Hippocampal formation (tissue), 2 donors: Measurements from ENCODE around the gene VWA7.
"Not testable (repeated sequence)": the region's sequence is repeated elsewhere in the genome, so short reads cannot be mapped to it uniquely, and the experiment has no call there.

Experiments used
- DNase-seq, 2 donors: peaks; one replicate each; lab custom pipeline; 2025; lab: John Stamatoyannopoulos, UW

VWA7 gene

DNA sequence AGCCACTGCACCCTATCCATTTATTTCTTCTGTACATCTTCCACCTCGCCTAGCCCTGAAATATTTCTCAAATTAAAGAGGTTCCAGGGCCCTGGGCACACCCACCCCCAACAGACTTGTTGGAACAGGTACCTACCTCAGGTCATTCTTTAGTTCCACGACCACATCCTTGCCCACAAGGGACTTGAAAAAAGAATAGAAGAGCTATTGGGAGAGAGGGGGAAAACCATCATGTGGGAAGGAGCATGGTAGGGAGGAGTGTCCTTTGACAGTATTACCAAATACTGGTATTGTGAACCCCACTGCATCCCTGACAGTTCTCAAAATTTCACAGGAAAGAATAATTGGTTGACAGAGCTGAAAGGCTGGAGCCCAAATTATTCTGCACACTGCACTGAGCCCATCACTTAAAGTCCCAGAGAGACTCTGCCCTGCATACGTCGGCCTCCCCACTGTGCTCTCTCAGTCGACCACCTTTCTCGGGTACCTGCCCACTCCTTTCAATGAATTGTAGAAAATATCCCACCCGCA lies 28.9 kb upstream of the VWA7 start:
- DNase-seq: no peak

GRCh38 chr6:31801031-31801927 lies 24.2 kb upstream of the VWA7 start:
- DNase-seq: not testable (repeated sequence)

DNA sequence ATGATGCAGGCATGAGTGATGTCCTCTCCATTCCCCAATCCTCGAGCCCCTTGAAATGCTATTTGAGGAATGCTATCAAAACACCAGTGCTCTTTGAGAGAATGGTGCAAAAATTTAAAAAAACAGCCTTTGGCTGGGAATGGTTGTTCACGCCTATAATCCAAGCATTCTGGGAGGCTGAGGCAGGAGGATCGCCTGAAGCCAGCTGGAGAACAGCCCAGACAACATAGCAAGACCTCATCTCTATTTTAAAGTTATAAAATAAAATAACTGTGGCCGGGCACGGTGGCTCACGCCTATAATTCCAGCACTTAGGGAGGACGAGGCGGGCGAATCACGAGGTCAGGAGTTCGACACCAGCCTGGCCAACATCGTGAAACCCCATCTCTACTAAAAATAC lies 22.7 kb upstream of the VWA7 start:
- no peak for DNase-seq

DNA sequence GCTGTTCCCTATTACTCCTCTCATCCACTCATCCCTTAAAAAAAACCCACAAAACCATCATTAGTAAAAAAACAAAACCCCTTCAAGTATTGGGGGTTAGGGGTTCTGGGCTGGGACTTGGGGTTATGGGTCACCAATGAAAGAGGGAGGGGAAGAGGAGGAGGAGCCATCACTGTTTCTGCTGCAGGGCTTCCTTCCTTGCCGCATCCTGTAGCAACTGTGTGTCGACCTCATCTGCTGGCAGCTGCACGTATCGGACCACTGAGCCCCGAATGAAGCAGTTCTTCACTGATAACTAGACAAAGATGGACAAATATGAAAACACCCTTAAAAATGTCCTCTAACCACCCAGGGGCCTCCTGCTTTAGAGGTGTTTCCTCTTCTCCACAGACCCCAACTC lies 20.5 kb upstream of the VWA7 start:
- no peak for DNase-seq

DNA sequence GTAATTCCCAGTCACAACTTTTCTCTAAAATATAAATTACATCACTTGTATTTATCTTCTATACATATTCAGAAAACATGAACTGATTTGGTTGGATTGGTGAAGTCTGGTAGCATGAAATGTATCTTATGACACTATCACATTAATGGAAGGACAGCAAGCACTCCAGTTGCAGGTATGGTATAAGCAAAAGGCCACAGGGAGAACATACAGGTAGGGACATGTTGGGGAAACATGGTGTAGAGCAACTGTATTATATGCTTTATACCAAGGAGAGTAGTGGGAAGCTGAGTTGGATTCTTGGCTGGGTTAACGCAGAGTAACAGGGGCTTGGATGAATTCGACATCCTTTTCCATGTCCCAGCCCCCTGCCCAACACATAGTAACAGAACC lies 19.9 kb upstream of the VWA7 start:
- DNase-seq: no peak

GRCh38 chr6:31795616-31796298 lies 18.6 kb upstream of the VWA7 start, which contains the start of gene VARS1:
Gene VARS1, minus strand, starts transcription at chr6:31795752. Its CDS starts 535 bp downstream, at chr6:31795217.
- DNase-seq: peak; percentile 86 to 87

DNA sequence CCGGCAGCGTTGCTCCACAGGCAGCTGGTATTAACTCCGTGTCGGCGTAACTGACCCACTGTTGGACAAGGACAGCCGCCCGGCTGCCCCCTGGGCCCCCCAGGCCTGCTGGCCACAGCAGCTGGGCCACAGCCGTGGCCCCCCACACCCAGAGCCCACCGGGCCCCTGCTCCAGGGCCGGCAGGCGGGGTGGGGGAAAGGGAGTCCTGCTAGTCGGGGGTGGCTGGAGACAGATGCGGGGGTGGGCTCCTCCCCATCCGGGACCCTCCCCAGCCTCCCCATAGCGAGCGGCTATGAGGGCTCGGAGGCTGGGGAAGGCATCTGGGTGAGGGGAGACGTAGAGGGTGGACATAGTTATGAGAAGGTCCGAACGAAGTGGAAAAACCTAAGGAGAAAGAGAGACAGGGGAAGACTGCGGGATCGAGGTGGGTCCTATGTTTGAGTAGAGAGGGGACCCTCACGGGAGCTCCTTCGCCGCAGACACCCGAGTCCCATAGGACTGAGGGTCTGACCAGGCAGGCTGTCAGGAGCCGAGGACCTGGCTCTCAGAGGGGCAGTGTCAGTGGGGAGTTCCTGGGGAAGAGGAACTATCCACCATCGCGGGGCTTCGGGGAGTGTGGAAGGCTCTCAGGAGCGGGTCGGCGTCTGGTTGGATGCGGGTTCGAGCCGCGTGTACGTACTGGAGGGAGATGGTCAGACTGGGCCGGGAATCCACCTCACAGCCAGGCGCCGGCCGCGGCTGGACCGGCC lies 17.9 kb upstream of the VWA7 start:
- DNase-seq: no peak

DNA sequence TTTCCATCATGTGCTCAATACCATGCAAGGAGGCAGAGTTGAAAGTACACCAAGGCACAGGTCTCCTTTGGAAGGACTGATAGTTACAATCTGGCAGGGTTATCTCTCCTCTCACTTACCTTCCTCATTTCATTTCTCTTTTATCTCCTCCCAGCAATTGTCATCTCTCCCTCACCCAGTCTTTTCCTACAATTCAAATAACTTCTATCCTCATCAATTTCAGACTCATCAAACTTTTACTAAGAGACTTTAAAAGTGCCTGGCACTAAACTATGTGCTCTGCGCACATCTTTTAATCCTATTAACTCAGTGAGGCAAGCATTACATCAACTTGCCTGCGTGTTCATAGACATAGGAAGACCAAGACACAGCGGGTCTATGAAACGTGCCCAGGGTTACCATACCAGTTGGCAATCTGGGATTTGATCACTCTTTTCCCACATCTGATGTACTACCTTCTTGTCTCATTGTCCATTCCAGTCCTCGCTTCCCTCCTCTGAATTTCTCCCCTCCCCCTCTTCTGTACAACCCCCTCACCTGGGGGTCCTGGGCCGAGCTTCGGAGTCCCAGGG lies 17.3 kb upstream of the VWA7 start:
- DNase-seq: no peak

GRCh38 chr6:31793927-31794245 lies 16.8 kb upstream of the VWA7 start:
- DNase-seq: not testable (repeated sequence)

DNA sequence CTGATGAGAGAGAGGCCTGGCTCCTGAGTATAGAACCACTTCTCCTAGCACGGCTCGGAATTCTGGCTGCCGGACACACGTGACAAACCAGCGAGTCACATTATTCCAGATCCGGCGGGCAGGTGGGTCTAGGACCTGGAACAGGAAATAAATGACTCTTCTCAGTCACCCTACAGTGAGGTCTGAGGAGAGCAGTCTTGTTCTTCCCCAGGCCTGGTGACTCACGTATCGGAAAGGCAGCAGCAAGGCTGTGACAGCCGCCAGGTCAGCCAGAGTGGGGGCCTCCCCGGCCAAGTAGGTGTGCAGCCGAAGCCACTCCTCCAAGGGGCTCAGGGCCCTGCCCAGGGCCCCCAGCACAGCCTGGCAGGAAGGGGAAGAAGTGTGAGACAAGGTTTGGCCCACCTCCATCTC lies 15.6 kb upstream of the VWA7 start:
- DNase-seq: no peak

- no peak for DNase-seq
Measured at GRCh38 chr6:31792090-31792374, 14.9 kb upstream of the VWA7 start.

GRCh38 chr6:31791324-31792089 lies 14.4 kb upstream of the VWA7 start:
- DNase-seq: peak in 1 of 2 donors; percentile 50

GRCh38 chr6:31785475-31785874 lies 8.3 kb upstream of the VWA7 start:
- no peak for DNase-seq

DNA sequence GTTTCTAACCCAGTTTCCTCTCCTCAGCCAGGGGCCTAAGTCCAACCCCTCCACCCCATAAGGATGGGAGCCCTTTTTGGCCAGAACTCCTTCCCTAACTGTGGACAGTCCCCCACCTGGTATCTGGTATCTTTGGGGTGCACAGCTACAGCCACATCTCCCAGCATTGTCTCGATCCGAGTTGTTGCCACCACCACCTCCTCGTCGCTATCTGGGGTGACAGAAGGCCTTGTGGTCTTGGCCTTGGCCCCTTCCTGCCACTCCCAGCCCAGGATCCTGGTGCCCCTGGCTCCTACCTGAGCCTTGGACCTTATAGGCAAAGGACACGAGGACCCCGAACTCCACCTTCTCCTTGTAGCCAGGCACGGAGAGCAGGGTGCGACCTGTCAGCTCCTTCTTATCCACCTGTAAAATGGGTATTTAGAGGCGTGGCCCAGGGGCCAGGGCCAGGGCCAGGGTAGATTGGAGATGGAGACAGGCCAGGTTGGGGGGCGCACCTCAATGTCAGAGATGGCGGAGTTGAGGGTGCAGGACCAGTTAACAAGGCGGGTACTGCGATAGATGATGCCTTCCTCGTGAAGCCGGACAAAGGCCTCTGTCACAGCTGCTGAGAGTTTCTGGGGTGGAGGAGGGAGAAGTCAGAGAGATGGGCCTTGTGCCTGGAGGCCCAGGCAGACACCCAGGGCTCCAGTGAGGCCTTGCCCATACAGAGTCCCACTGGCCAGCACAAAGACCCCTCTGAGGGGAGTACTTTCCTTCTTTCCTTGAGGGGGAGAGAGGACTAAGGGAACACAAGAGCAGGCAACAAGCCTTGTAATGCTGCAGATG lies 7.2 kb upstream of the VWA7 start:
- no peak for DNase-seq

DNA sequence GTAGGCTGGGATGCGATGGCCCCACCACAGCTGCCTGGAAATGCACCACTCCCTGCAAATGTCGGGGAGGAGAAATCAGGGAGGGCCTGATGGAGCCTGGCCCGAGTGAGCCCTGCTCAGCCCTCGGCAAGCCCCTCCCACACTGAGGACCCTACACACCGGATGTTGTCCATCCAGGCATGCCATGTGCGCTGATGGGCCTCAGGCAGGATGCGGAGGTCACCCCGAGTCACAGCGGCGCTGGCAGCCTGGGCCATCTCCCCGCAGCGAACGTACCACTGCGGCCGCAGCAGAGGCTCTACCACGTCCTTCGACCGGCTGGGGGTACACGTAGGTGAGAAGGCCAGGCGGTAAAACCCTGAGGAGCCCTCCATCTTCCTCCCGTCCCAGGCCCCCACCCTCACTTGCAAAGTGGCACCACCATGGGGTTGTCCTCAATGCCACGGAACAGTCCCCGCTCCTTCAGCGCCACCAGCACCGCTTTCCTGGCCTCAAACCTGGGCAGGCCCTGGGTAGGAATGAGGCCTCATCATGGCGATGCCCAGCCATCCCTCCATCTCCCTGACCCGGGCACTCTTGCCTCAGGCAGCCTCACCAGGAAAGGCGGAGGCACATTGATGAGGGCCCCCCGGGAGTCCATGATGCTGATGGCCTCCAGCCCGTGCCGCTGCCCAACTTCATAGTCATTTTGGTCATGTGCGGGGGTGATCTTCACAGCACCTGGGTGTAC lies 5.2 kb upstream of the VWA7 start:
- no peak for DNase-seq

DNA sequence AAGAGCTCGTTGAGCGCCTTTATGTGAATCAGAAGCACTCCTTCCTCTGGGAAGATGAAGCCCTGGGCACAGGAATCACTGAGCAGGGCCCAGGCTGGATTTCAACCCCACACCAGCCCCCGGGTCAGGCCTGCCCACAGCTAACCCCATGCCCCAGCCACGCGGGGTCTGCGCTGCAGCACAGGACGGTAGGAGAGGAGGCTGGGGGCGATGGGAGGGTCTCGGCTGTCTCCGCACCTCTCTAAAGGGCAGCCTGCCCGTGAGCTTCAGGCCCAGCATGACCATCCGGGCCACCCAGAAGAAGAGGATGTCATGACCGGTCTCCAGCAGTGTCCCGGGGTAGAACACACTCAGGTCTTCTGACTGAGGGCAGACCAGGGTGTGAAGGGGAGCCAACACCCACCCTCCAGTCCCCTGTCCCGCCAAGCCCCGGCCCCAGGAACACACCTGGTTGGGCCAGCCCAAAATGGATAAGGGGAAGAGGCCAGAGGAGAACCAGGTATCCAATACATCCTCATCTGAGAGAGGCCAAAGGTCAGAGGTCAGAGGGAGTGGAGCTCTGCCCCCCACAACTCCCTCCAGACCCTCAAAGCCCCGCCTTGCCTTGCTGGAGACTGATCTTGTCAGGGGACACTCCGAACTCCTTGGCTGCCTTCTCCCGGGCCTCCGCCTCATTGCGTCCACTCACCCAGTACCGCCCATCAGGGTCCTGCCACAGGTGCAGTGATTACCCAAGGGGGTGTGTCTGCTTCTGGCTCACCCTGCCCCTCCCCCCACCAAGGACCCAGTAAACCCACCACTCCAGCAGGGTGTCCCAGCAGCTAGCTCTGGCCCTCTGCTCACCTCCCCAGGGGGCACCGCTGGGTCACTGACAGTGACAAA lies 4.4 kb upstream of the VWA7 start:
- no peak for DNase-seq

- no peak for DNase-seq
Measured at GRCh38 chr6:31780507-31781243, 3.5 kb upstream of the VWA7 start.

GRCh38 chr6:31779908-31780307 lies 2.8 kb upstream of the VWA7 start:
- DNase-seq: no peak
